HG03045 (cell line): ENCODE results near the gene PIP4K2C.
"Not testable (repeated sequence)": the region's sequence is repeated elsewhere in the genome, so short reads cannot be mapped to it uniquely, and the experiment has no call there.

ENCODE experiments used
- ATAC-seq: cut with Tn5 transposase; IDR thresholded peaks from one replicate; pipeline ENCODE4 v1.9.1; 2021; ENCODE audit warnings: mild to moderate bottlenecking, moderate library complexity; ENCODE audit not compliant: unreplicated experiment

The PIP4K2C gene

DNA sequence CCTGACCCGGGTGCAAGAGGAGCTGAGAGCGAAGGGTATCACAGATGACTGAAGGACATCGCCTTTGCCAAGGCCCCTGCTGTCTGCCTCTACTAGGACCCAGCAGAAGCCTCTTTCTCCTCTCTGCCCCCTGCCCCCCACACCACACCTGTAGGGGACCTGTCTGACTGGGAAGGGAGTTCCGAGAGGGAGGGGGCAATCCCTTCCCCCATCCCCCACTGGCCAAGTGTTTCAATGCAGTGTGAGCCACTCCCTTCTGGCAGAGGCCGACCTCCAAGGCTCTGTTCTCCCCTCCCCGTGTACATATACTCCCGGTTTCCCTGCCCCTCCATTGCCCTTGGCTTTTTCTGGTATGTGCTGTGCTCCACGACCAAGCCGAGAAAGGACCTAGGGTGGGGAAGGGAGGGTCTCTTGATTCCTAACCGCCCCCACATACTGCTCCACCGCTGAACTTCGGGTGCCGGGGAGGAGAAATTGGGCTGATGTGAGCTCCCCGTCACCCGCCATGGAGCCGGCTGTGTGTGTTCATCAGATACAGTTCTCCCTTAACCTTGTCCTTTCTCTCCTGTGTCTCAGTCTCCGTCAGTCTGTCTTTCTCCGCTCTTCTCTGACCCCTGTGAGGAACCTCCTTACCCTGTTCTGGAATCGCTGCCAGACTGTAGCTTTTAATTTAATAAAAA lies 18.2 kb downstream of the PIP4K2C start:
- no peak for ATAC-seq

DNA sequence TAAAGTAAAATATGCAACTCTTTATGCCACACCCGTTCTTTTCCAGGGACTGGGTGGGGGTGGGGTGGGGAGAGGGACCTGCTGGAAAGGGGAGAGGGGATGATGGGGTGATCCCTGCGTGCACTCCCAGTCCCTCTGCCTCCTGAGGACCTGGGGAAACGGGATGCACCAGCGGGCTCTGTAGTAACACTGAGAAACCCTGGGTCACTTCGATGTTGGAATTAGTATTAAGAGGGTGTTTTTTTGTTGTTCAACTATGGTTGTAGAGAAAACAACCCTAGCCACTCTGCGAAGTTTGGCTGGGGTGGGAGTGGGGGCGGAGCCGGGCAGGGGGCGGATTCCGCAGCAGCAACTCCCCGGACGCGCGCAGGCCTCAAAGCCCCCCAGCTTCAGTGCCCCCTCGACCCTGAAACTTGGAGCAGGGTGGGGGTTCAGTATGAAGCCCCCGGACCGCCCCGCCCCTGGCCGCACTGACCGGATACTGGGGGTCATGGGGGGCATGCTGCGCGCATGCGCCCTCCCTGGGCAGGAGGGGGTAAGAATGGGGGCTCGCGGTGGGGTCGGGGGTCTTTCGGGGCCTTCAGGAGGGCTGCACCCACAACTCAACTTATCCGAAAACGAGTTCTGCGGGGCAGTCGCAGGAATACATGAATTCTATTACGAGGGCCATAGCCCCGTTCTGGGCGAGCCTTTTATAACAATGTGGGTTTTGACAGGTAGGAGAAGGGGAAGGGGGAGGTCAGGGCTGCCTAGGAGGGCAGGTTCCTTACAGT lies 19.0 kb downstream of the PIP4K2C start:
- no peak for ATAC-seq

DNA sequence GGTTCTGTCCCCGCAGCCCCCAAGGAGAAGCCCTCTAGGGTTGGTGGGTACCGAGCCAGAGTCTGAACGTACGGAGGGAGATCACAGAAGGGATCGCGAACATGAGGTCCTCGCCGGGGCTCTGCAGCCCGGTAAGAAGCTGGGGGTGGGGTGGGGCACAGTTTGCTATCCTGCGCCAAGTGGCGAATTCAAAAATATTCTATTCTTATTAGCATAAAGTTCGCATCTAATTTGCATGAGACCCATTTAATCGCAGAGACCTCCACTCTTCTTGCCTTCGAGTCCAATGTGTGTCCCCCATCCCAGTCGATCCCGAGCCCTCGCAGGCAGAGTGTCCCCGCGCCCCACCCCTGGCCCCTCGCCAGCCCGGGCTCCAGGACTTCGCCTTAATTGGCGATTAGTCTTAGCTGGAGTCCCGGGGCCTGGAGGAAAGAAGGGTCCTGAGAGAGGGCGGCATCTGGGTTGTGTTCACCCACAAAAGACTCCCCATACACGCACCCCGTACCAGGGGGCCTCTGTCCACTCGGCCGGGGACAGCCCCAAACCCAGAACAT lies 19.6 kb downstream of the PIP4K2C start:
- ATAC-seq, result no peak

DNA sequence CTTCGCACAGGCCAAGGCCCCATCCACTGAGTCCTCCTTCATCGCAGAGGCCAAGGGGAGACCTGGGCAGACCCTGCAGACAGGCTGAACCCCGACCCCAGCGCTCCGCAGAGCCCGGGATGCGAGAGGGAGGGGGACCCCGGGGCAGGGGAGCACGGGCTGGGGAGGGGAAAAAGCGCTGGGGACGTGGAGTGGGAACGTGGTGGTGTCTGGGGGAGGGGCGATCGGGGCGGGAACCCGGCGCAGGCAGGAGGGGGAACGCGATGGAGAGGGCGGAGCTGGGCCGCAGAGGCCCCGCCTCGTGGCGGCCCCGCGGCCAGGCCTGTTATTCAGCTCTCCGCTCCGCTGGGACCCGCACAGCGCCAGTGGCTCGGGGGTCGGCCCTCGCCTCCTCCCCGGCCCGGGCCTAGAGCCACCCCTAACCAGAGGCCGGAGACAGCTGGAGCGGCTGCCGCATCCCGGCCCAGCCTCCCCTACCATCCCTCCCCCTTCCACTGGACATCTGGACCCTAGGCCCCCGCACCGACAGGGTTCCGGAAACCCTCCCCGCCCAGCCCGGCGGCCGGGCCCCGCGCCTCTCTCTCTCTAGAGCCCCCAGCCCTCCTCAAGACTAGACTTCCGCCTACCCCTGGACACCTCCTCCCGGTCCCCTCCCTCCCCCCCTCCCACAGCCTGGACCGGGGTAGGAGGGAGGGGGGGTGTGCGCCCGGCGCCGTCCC lies 20.3 kb downstream of the PIP4K2C start, which contains the start of gene ARHGEF25:
TSS of gene ARHGEF25 (plus strand) at position 328 of the 719 bp plus-strand sequence. CDS start 460 bp downstream, outside the sequence.
- peak; percentile 42 for ATAC-seq

DNA sequence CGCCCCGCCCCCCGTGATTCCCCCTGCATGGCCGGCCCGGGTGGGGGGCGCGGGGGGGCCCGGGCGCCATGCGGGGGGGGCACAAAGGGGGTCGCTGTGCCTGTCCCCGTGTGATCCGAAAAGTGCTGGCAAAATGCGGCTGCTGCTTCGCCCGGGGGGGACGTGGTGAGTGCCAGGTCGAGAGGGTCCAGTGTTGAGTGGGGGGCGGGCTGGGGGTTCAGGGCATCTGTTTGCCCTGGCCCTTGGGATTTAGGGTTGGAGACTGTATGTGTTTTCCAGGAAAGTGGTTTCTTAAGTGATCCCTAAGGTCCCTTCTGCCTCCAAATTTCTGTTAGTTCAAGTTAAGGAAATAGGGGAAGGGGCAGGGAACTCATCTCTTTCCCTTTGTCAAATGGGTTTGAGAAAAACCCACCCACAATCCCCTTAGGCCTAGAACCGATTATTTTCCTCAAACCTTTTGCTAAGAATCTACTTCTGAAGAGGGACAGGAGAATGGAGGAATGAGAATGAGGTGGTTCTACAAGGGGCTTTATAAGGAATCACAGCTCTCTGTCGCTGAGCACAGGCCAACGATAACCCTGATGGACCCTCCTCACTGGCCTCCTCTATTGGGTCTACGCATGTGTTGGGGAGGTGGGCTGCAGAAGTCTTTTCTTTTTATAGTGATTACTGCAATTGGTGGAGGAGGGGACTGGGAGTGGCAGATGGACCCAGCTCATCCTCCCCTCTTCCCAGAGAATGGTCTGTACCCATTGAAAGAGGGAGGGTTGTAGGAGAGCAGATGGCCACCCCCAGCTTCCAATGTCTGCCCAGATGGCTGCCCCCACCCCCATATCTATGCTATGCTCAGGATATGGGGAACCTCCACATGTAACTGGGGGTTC lies 21.1 kb downstream of the PIP4K2C start:
- no peak for ATAC-seq

DNA sequence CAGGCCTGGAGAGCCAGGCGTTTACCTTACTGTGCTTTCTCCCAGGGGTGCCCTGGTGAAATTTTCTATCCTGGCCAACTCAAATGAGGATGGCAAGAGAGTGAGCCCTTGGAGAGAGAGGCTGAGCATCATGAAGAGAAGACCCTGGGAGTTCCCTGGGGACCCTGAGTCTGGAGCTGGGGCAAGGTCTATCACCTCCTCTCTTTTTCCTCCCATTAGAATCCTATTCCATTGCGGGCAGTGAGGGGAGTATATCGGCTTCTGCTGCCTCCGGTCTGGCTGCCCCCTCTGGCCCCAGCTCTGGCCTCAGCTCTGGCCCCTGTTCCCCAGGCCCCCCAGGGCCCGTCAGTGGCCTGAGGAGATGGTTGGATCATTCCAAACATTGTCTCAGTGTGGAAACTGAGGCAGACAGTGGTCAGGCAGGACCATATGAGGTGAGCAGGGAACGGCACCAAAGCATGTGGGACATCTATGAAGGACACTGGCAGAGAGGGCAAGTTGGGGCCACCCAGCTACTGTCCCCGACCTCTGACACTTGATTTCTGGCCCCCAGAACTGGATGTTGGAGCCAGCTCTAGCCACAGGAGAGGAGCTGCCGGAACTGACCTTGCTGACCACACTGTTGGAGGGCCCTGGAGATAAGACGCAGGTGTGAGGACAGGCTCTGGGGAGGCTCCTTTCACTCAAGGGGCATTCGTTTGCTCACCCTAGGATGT lies 21.9 kb downstream of the PIP4K2C start:
- ATAC-seq, result no peak

DNA sequence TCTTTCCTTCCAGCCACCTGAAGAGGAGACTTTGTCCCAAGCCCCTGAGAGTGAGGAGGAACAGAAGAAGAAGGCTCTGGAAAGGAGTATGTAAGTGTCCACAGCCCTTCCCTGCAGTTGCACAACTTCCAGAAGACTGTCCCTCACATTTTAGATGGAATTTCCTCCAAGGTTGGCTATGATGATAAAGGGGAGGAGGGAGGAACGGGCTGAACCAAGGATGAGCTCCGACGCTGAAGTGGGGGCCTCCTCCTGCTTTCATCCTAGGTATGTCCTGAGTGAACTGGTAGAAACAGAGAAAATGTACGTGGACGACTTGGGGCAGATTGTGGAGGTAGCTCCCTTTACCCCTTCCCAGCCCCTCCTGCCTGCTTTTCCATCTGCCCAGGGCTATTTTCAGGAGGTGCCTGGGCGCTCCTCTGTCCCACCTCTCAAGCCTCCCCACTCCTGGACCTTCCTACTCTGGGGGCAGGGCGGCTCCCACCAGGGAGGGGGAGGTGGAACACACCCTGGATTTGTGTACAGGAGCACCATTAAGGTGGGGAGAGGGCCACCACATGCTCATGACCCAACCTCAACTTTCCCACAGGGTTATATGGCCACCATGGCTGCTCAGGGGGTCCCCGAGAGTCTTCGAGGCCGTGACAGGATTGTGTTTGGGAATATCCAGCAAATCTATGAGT lies 22.6 kb downstream of the PIP4K2C start:
- no peak for ATAC-seq

DNA sequence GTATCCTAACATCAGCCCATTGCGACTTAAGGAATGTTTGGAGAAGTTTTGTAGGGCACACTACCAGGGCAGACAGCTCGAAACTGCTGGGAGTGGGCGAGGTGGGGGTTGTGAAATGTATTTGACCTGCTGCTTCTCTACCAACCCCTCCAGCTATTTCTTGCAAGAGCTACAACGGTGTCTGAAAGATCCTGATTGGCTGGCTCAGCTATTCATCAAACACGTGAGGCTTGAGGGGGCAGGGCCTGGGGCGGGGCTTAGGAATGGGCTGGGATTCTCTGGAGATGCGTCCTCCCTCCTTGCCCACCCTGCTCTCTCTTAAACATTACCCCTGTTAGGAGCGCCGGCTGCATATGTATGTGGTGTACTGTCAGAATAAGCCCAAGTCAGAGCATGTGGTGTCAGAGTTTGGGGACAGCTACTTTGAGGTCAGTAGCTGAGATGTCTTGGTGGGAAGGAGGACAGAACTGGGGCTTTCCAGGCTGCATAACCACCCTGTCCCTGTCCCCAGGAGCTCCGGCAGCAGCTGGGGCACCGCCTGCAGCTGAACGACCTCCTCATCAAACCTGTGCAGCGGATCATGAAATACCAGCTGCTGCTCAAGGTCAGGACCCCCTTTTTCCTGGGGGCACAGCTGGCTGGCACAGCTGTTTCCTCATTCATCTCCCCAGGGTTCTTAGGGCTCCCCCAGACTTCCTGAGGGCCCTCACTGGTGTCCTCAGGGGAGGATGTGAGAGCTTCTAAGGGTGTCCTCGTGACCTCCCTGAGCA lies 23.4 kb downstream of the PIP4K2C start:
- ATAC-seq, result no peak

DNA sequence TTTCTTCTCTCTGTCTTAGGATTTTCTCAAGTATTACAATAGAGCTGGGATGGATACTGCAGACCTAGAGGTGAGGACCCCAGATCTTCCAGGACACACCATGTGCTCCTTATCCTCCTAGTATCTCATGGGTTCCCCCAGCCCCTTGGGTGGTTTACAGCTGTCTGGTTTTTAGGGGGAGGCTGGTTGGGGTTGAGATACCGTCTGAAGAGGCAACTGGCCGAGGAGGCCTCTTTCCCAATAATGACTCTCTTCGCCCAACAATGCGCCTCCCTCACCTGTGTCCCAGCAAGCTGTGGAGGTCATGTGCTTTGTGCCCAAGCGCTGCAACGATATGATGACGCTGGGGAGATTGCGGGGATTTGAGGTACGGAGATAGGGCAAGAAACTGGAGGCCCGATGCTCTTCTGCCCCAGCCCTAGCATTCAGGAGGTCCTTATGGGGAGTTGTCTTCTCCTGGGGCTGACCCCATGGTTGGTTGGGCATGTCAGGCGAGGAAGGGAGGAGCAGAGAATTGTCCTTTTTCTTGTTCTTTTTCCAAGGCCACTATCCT lies 24.0 kb downstream of the PIP4K2C start:
- ATAC-seq, result no peak

DNA sequence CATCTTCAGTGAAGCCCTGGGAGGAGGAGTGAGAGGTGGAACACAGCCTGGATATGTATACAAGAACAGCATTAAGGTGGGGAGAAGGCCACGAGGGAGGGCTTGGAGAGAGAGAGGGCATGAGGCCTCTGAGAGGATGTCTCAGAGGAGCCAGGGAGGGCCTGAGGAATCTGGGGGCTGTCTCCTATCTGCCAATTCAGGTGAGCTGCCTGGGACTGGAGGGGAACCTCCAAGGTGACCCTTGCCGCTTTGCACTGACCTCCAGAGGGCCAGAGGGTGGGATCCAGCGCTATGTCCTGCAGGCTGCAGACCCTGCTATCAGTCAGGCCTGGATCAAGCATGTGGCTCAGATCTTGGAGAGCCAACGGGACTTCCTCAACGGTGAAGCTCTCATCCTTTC lies 24.6 kb downstream of the PIP4K2C start:
- no peak for ATAC-seq

DNA sequence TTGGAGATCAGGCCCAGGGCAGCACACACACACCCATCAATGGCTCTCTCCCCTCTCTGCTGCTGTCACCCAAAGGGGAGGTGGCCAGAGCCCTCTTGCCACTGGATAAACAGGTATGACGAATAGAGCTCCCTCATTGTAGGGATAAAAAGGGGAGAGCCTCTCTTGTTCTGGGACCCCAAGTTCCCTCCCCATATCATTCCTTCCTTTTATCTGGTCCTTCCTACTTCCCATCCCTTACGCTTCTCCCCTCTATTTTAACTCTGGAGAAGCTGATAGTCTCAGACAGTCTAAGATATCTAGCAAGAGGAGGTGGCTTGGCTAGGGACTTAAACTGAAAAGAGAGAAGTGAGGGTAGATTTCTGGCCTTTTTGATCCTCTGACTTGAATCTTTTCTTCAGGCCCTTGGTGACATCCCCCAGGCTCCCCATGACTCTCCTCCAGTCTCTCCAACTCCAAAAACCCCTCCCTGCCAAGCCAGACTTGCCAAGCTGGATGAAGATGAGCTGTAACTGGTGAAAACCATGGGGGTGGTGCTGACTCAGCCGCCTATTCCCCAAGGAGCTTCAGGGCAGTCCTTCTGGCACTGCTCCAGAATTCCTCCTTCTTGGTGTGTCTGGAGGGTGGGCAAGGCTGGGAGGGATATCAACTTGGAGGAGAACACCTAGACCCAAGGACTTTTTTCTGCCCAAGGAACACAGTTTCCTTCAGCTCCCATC lies 25.6 kb downstream of the PIP4K2C start:
- ATAC-seq, result no peak

DNA sequence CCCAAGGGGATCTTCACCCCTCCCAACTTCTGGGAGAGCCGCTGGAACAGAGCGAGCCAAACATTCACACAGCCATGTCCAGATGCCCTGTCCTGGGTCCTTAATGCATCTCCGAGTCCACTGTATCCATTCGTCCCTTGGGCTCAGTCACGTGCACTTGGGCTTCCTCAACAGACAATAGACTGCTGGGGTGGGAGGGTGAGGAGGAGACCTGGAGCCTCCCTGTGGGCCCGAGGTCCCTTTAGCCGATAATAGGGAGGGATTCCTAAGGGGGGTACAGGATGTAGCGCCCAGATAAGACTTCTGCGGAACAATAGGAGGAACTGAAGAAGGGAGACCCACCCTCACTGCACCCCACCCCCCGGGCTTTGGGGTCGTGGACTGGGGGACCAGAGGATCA lies 26.9 kb downstream of the PIP4K2C start:
- ATAC-seq, result no peak

DNA sequence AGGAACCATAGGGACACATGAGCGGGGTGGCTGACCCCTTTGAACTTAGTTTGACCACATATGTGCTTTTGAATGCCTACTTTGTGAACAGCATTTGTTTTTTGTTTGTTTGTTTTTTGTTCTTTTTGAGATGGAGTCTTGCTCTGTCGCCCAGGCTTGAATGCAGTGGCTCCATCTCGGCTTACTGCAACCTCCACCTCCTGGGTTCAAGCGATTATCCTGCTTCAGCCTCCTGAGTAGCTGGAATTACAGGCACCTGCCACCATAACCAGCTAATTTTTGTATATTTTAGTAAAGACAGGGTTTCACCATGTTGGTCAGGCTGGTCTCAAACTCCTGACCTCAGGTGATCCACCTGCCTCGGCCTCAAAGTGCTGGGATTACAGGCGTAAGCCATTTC lies 27.4 kb downstream of the PIP4K2C start:
- ATAC-seq, result not testable (repeated sequence)

DNA sequence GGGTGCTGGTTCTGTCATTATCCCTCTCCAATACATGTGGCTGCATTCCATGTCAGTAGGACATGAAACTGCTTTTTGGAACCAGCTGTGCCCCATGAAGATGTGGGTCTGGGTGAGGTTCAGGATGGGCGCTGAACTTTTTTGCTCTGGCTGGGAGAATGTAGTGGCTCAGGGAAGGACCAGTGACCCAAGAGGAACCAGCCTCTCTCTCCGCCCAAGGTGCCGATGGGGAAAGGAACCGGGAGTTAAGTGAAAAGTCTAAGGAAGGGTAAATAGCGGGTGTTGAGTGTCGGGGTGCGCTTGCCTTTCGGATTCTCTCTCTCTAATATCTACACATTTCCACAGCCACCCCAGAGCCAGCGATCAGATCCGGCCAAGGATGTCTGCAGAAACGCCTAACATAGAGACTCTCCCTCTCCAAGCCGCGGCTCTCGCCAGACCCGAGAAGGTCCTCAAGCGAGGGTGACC lies 28.0 kb downstream of the PIP4K2C start:
- no peak for ATAC-seq

DNA sequence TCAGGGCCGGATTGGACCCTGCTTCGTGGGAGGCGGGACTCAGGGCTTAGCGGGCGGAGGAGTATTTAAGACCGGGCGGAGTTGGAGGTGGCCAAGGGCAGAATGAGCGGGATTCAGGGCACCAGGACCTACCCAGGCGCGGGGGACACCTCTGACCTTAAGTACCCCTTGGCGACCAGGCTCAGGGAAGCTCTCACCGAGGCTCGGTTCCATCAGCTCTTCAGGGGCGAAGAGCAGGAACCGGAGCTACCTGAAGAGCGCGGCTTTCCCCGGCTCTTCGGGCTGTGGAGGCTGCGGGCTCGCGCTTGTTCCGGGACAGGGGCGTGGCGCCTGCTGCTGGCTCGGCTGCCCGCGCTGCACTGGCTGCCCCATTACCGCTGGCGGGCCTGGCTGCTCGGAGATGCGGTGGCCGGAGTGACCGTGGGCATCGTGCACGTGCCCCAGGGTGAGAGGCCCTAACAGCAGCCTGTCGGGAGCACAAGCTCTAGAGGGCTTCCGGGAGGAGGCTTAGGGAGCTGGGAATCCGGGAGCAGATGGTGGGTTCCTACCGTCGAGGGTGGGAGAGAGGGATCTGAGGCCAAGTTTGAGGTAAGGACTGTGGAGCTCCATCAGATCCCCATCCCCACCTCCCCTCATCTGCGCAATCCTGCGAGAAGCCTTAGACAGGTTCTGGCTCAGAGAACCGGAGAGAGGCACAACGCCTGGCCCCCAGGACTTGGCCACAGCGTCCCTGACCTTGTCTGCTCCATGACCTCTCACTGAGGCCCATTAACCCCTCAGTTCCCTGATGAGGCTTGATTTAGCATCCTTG lies 28.6 kb downstream of the PIP4K2C start:
- ATAC-seq, result no peak

DNA sequence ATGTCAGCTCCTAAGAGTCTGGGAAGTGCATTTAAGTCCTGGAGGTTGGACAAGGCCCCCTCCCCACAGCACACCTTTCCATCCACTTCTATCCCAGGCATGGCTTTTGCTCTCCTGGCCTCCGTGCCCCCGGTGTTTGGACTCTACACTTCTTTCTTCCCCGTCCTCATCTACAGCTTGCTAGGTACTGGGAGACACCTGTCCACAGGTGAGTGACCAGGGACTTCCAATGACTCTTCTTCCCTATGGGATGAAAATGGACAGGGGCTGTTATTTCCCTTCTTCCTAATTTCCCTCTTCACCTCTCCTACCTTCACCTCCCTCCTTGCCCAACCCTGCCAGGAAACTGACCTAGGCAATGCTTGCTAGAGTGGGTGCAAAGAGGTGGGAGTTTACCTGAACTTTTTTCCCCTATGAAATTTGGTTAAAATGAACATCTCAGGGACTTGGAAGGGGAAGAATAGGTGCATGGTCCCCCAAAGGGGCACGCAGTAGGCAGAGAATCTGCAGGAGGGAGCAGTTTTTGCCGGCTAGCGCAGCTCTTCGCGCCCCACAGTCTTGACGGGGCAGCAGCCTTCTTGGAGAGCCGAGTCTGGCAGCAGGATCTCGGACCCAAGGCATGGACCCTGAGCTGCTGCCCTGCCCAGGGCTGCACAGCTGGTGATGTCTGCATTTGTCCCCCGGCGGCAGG lies 29.4 kb downstream of the PIP4K2C start:
- ATAC-seq, result no peak
